ENCODE data around the gene GPATCH8.

GRCh38 chr17:44372036-44372435 lies 131.2 kb downstream of the GPATCH8 start:
- TF ChIP-seq FOS (IDR thresholded peaks at IDR 0.05; ENCODE audit: borderline replicate concordance, extremely low read depth, insufficient read length), result no peak
- TF ChIP-seq EP300 (IDR thresholded peaks at IDR 0.05; ENCODE audit: borderline replicate concordance in 1 of 2, control insufficient read depth in 1 of 2, low read depth in 2 of 2, low read length in 2 of 2), result no peak
- TF ChIP-seq EZH2 (IDR thresholded peaks at IDR 0.05; ENCODE audit: borderline replicate concordance, control insufficient read depth, low read depth, low read length), result no peak
- TF ChIP-seq JUNB (IDR thresholded peaks at IDR 0.05), result no peak
- no peak for TF ChIP-seq CREB1 (IDR thresholded peaks at IDR 0.05; ENCODE audit: low read depth)
- TF ChIP-seq CTCF (IDR thresholded peaks at IDR 0.05 in 2 of 3, conservative IDR thresholded peaks at IDR 0.05 in 1 of 3; ENCODE audit: control insufficient read depth in 2 of 3, extremely low read depth in 1 of 3, insufficient read depth in 1 of 3, low read depth in 3 of 3, low read length in 3 of 3), result no peak
- TF ChIP-seq RAD21 (IDR thresholded peaks at IDR 0.05; ENCODE audit: insufficient read depth, low read depth, low read length), result no peak
- TF ChIP-seq RAD51 (IDR thresholded peaks at IDR 0.05), result no peak
- no peak for TF ChIP-seq POLR2A (IDR thresholded peaks at IDR 0.05; ENCODE audit: low read depth, low read length)
- no peak for TF ChIP-seq RELA (IDR thresholded peaks at IDR 0.05; ENCODE audit: borderline replicate concordance, partially characterized antibody)
- no peak for TF ChIP-seq PAX5 (IDR thresholded peaks at IDR 0.05; ENCODE audit: borderline replicate concordance, low read depth, low read length)
- TF ChIP-seq EED (IDR thresholded peaks at IDR 0.05; ENCODE audit: low read depth), result no peak
- TF ChIP-seq TAF1 (IDR thresholded peaks at IDR 0.05; ENCODE audit: borderline replicate concordance, low read depth, low read length), result no peak

Data from GM12878 (cell line).